ENCODE measurements around the gene OR10G8.

OR10G8 gene

DNA sequence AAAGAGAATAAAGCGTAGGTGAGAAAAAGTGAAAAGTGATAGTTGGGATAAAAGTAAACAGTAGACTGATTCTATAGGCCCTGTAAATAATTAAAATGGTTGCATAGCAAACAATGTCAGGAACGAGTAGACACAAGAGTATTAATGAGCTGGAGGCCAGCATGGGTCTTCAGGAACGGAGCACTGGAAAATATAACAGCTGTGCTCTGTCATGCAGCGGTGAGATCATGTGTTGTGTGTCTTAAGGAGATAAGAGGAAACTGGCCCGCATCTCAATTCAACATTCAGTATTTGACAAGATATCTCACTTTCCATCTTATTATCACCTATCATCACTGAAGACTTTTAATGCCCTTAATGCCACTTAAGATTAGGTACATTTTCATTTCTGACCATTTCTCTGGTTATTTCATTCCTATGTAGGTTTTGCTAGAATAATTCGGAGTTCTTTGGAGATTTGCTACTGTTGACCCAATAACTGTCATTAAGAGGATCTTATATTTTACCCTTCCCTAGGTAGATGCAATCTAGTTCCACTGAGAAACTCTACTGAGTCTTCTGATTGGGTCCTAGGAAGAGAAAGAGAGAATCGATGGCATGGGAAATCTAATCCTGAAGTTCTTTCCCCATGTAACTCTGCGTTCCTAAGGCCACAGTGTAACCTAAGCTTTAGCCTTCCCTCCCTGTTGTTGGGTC lies 53.2 kb downstream of the OR10G8 start:
- no peak for DNase-seq

Data from NCI-H510A (cell line).